Immature natural killer cell (primary cell): ENCODE measurements around the gene GDF7. TPM values are rescaled to one million over a fixed set of nuclear protein-coding genes. Genes with fewer than 3 reads are reported as not detected.
A peak's percentile ranks its signal among the peaks of the same experiment; 100 is the strongest.

Source experiments
- DNase-seq, 3 donors: peaks; one replicate each; pipeline ENCODE4 v3.0.0; 2022; ENCODE audit warnings: mixed read lengths in 1 of 3
- H3K27ac Mint-ChIP-seq, 6 donors: one replicate each; pipeline ENCODE4 v1.8.0; 2020; ENCODE audit warnings: mixed read lengths in 6 of 6, mild to moderate bottlenecking in 5 of 6, inconsistent platforms in 4 of 6, moderate library complexity in 3 of 6
- H3K27me3 Mint-ChIP-seq, 3 donors: one replicate each; pipeline ENCODE4 v1.8.0; 2020 to 2021; ENCODE audit warnings: low read depth in 3 of 3, mild to moderate bottlenecking in 3 of 3, mixed read lengths in 3 of 3, moderate library complexity in 3 of 3, inconsistent platforms in 1 of 3
- H3K36me3 Mint-ChIP-seq, 3 donors: one replicate each; pipeline ENCODE4 v1.8.0; 2020; ENCODE audit warnings: mixed read lengths in 3 of 3, inconsistent platforms in 2 of 3, mild to moderate bottlenecking in 2 of 3
- H3K4me1 Mint-ChIP-seq, 2 donors: one replicate each; pipeline ENCODE4 v1.8.0; 2020; ENCODE audit warnings: inconsistent platforms in 2 of 2, mild to moderate bottlenecking in 2 of 2, mixed read lengths in 2 of 2, moderate library complexity in 1 of 2
- H3K4me3 Mint-ChIP-seq, 5 donors: one replicate each; pipeline ENCODE4 v1.8.0; 2020; ENCODE audit warnings: mild to moderate bottlenecking in 5 of 5, mixed read lengths in 5 of 5, inconsistent platforms in 3 of 5, moderate library complexity in 3 of 5
- H3K9me3 Mint-ChIP-seq, 6 donors: one replicate each; pipeline ENCODE4 v1.8.0; 2020; ENCODE audit warnings: mild to moderate bottlenecking in 6 of 6, mixed read lengths in 6 of 6, inconsistent platforms in 4 of 6, moderate library complexity in 3 of 6
- polyA plus RNA-seq, 3 donors: library from polyadenylated mRNA; unstranded; fragments of 300-500 nt; fragmentation: Illumina TruSeq; gene quantifications; one replicate each; pipeline ENCODE4 v1.2.3, GENCODE V29; 2021

The GDF7 gene
- polyA plus RNA-seq, 3 donors from 2014 or later = not detected

- Mint-ChIP-seq H3K36me3 (no peaks in the 10 kb centered on the region), H3K9me3 (no peaks in the 10 kb centered on the region), H3K27me3 (peaks cover 2 to 14% (median 10%) of the 10 kb centered on the region in 3 donors), H3K27ac (peak overlapping the region; percentile 93 to 98 (median 96)), H3K4me1 (peaks cover 38 to 44% of the 10 kb centered on the region in 2 donors), H3K4me3 (peak overlapping the region in 4 of 5 donors; percentile 51 to 85 (median 84))
- no peak for DNase-seq
These were observed 14.8 kb upstream of the GDF7 start for GRCh38 chr2:20652141-20652540.

- peak overlapping the region in 4 of 6 donors; percentile 93 to 98 (median 96) for H3K27ac Mint-ChIP-seq
- peaks cover 37 to 43% of the 10 kb centered on the region in 2 donors for H3K4me1 Mint-ChIP-seq
- no peaks in the 10 kb centered on the region for H3K9me3 Mint-ChIP-seq
- H3K36me3 Mint-ChIP-seq = no peaks in the 10 kb centered on the region
- DNase-seq = no peak
- H3K27me3 Mint-ChIP-seq = peaks cover 2 to 15% (median 11%) of the 10 kb centered on the region in 3 donors
- peak overlapping the region in 2 of 5 donors; percentile 45 to 83 for H3K4me3 Mint-ChIP-seq
These were observed 14.0 kb upstream of the GDF7 start for GRCh38 chr2:20652673-20653575.

- H3K27me3 Mint-ChIP-seq = peaks cover 2 to 18% (median 14%) of the 10 kb centered on the region in 3 donors
These were observed 13.0 kb upstream of the GDF7 start for GRCh38 chr2:20653695-20654534.

GRCh38 chr2:20654535-20654813 lies 12.5 kb upstream of the GDF7 start:
- DNase-seq = no peak
- H3K4me3 Mint-ChIP-seq = no peak overlapping the region
- peaks cover 25 to 27% of the 10 kb centered on the region in 2 donors for H3K4me1 Mint-ChIP-seq
- H3K9me3 Mint-ChIP-seq = no peaks in the 10 kb centered on the region
- H3K27me3 Mint-ChIP-seq = peaks cover 2 to 17% (median 16%) of the 10 kb centered on the region in 3 donors
- no peak overlapping the region for H3K27ac Mint-ChIP-seq
- no peaks in the 10 kb centered on the region for H3K36me3 Mint-ChIP-seq

More at GRCh38 chr2:20653695-20654534, 13.0 kb upstream of the GDF7 start:
- no peaks in the 10 kb centered on the region for H3K36me3 Mint-ChIP-seq
- no peak overlapping the region for H3K4me3 Mint-ChIP-seq
- no peak overlapping the region for H3K27ac Mint-ChIP-seq
- H3K4me1 Mint-ChIP-seq = peaks cover 31 to 33% of the 10 kb centered on the region in 2 donors
- no peaks in the 10 kb centered on the region for H3K9me3 Mint-ChIP-seq
- DNase-seq = no peak

- Mint-ChIP-seq H3K27me3 (peaks cover 0 to 14% (median 11%) of the 10 kb centered on the region in 3 donors), H3K36me3 (no peaks in the 10 kb centered on the region), H3K4me1 (peaks cover 9 to 10% of the 10 kb centered on the region in 2 donors), H3K27ac (no peak overlapping the region), H3K4me3 (no peak overlapping the region), H3K9me3 (no peaks in the 10 kb centered on the region)
- no peak for DNase-seq
These were observed 10.4 kb upstream of the GDF7 start for GRCh38 chr2:20656561-20656960.

- peaks cover 0 to 19% (median 10%) of the 10 kb centered on the region in 3 donors for H3K27me3 Mint-ChIP-seq
- H3K4me1 Mint-ChIP-seq = no peaks in the 10 kb centered on the region
- H3K9me3 Mint-ChIP-seq = no peaks in the 10 kb centered on the region
- no peaks in the 10 kb centered on the region for H3K36me3 Mint-ChIP-seq
- no peak overlapping the region for H3K27ac Mint-ChIP-seq
- H3K4me3 Mint-ChIP-seq = no peak overlapping the region
- DNase-seq = no peak
These were observed 9.3 kb upstream of the GDF7 start for GRCh38 chr2:20657522-20658235.

GRCh38 chr2:20660506-20661420 lies 6.2 kb upstream of the GDF7 start:
- H3K27ac Mint-ChIP-seq = no peak overlapping the region
- H3K27me3 Mint-ChIP-seq = peaks cover 10 to 22% (median 21%) of the 10 kb centered on the region in 3 donors
- H3K36me3 Mint-ChIP-seq = no peaks in the 10 kb centered on the region
- no peak overlapping the region for H3K4me3 Mint-ChIP-seq
- no peaks in the 10 kb centered on the region for H3K9me3 Mint-ChIP-seq
- no peak for DNase-seq
- peaks cover 3 to 5% of the 10 kb centered on the region in 2 donors for H3K4me1 Mint-ChIP-seq

- Mint-ChIP-seq H3K27me3 (peaks cover 14 to 27% (median 24%) of the 10 kb centered on the region in 3 donors), H3K27ac (no peak overlapping the region), H3K36me3 (no peaks in the 10 kb centered on the region), H3K4me1 (peaks cover 8 to 11% of the 10 kb centered on the region in 2 donors), H3K4me3 (no peak overlapping the region), H3K9me3 (no peaks in the 10 kb centered on the region)
- DNase-seq = peak; percentile 64 to 67 (median 66)
These were observed 5.3 kb upstream of the GDF7 start for GRCh38 chr2:20661421-20662307.

- Mint-ChIP-seq H3K4me1 (peaks cover 9 to 11% of the 10 kb centered on the region in 2 donors), H3K4me3 (no peak overlapping the region), H3K9me3 (no peaks in the 10 kb centered on the region), H3K27ac (no peak overlapping the region), H3K36me3 (no peaks in the 10 kb centered on the region), H3K27me3 (peaks cover 14 to 24% (median 23%) of the 10 kb centered on the region in 3 donors)
- DNase-seq = no peak
These were observed 4.5 kb upstream of the GDF7 start for GRCh38 chr2:20662308-20662937.

GRCh38 chr2:20663196-20664070 lies 3.5 kb upstream of the GDF7 start:
- H3K27ac Mint-ChIP-seq = no peak overlapping the region
- no peaks in the 10 kb centered on the region for H3K9me3 Mint-ChIP-seq
- peaks cover 16 to 28% (median 28%) of the 10 kb centered on the region in 3 donors for H3K27me3 Mint-ChIP-seq
- no peaks in the 10 kb centered on the region for H3K36me3 Mint-ChIP-seq
- peaks cover 11 to 12% of the 10 kb centered on the region in 2 donors for H3K4me1 Mint-ChIP-seq
- H3K4me3 Mint-ChIP-seq = no peak overlapping the region
- no peak for DNase-seq

- Mint-ChIP-seq H3K36me3 (no peaks in the 10 kb centered on the region), H3K4me3 (peak overlapping the region in 2 of 5 donors; percentile 17 to 48), H3K4me1 (peaks cover 11 to 12% of the 10 kb centered on the region in 2 donors), H3K9me3 (no peaks in the 10 kb centered on the region), H3K27me3 (peaks cover 16 to 27% (median 26%) of the 10 kb centered on the region in 3 donors), H3K27ac (no peak overlapping the region)
- DNase-seq = no peak
These were observed 2.9 kb upstream of the GDF7 start for GRCh38 chr2:20664071-20664390.
